ENCODE data around the gene TMEM150C. TPM values are rescaled to one million over a fixed set of nuclear protein-coding genes. Genes with fewer than 3 reads are reported as not detected.
A peak's percentile ranks its signal among the peaks of the same experiment; 100 is the strongest.

Gene TMEM150C
- total and polyA plus RNA-seq, 7 donors, result 1.2 to 25.7 (median 11.2) TPM

DNA sequence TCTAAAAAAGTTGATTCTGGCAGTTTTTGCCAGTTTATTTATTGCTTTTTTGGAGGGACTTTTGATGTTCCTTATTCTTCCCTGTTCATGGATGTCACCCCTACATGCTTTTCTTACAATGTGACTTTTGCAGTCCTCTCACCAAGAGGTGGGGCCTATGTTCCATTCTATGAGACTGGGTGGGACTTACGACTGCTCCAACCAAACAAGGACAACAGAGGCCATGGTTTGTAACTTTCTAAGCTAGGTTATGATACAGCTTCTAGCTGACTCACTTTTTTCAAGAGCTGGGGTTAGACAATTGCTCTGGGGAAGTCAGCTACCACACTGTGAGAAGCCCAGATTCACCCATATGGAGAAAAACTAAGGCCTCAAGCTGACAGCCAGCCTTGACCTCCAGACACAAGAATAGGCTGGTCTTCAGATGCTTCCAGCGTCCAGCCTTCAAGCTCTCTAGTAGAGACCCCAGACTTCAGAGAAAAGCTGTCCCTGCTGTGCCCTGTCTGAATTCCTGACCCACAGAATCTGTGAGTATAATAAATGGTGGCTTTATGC, 91.9 kb downstream of the TMEM150C start:
- H3K27ac ChIP-seq, result no peak overlapping the region
- no peaks in the 10 kb centered on the region for H3K9me3 ChIP-seq
- intact Hi-C loops (cut with DNase I), result loop anchor here (10.0 kb wide), 2 partner anchors 605 to 985 kb away; partner anchors contain the start of genes HELQ and MRPS18C
- TF ChIP-seq POLR2A (IDR thresholded peaks at IDR 0.05) (no peak), POLR2AphosphoS5 (IDR thresholded peaks at IDR 0.05) (no peak), EP300 (IDR thresholded peaks at IDR 0.05) (no peak)
- TF ChIP-seq, protein P1, sequence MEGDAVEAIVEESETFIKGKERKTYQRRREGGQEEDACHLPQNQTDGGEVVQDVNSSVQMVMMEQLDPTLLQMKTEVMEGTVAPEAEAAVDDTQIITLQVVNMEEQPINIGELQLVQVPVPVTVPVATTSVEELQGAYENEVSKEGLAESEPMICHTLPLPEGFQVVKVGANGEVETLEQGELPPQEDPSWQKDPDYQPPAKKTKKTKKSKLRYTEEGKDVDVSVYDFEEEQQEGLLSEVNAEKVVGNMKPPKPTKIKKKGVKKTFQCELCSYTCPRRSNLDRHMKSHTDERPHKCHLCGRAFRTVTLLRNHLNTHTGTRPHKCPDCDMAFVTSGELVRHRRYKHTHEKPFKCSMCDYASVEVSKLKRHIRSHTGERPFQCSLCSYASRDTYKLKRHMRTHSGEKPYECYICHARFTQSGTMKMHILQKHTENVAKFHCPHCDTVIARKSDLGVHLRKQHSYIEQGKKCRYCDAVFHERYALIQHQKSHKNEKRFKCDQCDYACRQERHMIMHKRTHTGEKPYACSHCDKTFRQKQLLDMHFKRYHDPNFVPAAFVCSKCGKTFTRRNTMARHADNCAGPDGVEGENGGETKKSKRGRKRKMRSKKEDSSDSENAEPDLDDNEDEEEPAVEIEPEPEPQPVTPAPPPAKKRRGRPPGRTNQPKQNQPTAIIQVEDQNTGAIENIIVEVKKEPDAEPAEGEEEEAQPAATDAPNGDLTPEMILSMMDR (IDR thresholded peaks at IDR 0.05), result no peak
- no peaks in the 10 kb centered on the region for H3K27me3 ChIP-seq
- WGBS, 2 donors, result 61 to 75% methylated on average over 2 of the region's 2 CpGs
- H3K4me3 ChIP-seq, result no peak overlapping the region
- no peak for DNase-seq
- H3K36me3 ChIP-seq, result no peaks in the 10 kb centered on the region
- no peaks in the 10 kb centered on the region for H3K4me1 ChIP-seq

DNA sequence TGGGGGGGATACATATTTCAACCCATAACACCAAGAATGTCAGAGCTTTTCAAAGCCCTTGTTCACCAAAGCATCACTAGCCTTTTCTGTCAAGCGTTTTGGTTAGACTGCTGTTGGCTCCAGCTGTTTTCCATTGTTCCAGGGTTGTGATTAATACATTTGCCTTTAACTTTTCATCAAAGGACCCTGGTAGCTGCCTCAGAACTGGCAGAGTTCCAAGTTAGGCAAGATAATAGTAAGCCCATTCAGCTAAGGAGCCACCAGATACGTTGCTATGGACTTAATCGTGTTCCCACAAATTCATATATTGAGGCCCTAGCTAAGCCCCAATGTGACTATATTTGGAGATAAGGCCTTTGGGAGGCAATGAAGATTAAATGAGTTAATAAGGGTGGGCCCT, 94.3 kb downstream of the TMEM150C start:
- TF ChIP-seq POLR2AphosphoS5 (IDR thresholded peaks at IDR 0.05) (no peak), EP300 (IDR thresholded peaks at IDR 0.05) (no peak), POLR2A (IDR thresholded peaks at IDR 0.05) (no peak)
- TF ChIP-seq, protein P1 (IDR thresholded peaks at IDR 0.05), result no peak
- Histone ChIP-seq H3K4me3 (no peak overlapping the region), H3K4me1 (peaks cover 0 to 7% (median 3%) of the 10 kb centered on the region in 4 donors), H3K36me3 (no peaks in the 10 kb centered on the region), H3K9me3 (no peaks in the 10 kb centered on the region), H3K27me3 (no peaks in the 10 kb centered on the region), H3K27ac (no peak overlapping the region)
- WGBS, 2 donors, result 58 to 60% methylated on average over 3 of the region's 3 CpGs
- intact Hi-C loops (cut with DNase I), result loop anchor here (10.0 kb wide), 2 partner anchors 607 to 987 kb away; partner anchors contain the start of genes HELQ and MRPS18C
- no peak for DNase-seq

DNA sequence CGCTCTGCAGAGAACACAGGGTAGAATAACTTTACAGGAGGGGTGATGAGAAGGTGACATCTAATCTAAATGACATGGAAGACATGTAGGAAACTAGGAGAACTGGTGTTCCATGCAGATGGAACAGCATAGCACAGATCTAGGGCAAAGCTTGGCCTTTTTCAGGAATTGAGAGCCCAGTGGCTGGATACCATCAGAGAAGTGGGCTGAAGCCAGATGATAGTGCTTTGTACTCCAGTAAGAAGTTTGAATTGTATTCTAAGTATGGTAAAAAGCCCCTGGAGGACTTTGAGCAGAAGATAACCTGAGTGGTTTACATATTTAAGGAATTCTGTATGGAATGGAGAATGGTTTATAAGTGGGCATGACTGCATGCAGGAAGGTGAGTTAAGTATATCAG, 98.6 kb downstream of the TMEM150C start:
- TF ChIP-seq, protein P1 (IDR thresholded peaks at IDR 0.05), result no peak
- TF ChIP-seq EP300 (IDR thresholded peaks at IDR 0.05) (no peak), POLR2A (IDR thresholded peaks at IDR 0.05) (no peak), POLR2AphosphoS5 (IDR thresholded peaks at IDR 0.05) (no peak)
- Histone ChIP-seq H3K27me3 (no peaks in the 10 kb centered on the region), H3K27ac (no peak overlapping the region), H3K4me1 (peaks cover 0 to 11% (median 3%) of the 10 kb centered on the region in 4 donors), H3K36me3 (peaks cover 0 to 25% (median 4%) of the 10 kb centered on the region in 4 donors), H3K9me3 (no peaks in the 10 kb centered on the region), H3K4me3 (no peak overlapping the region)
- intact Hi-C loops (cut with DNase I), result loop anchor here (1.0 to 10.0 kb wide), 7 partner anchors 336 to 992 kb away; partner anchors contain the start of genes COQ2, HELQ, MRPS18C and THAP9
- WGBS, 2 donors, result 92 to 95% methylated on average over 1 of the region's 1 CpG
- no peak for DNase-seq

DNA sequence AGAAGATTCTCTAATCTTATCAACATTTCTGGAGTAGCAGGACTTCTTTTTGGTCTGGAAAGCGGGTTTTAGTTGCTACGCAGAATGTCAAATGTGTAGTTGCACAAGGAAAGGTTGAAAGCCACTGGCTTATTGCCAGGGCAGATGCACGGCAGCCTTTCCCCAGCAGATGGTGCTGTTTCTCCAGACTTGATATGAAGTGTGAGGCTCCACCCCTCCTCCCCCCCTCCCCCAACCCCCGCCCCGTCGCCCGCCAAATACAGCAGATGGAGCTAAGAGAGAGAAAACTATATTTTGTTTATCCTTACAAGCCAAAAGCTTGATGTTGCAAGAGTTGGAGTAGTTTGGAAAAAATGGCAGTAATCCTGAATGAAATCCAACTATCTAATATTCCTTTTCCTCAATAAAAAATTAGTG, 99.4 kb downstream of the TMEM150C start:
- intact Hi-C loops (cut with DNase I), result loop anchor here (2.0 to 10.0 kb wide), 6 partner anchors 438 to 992 kb away; partner anchors contain the start of genes COQ2, HELQ, MRPS18C and THAP9
- H3K27me3 ChIP-seq, result no peaks in the 10 kb centered on the region
- H3K36me3 ChIP-seq, result peaks cover 3 to 33% (median 8%) of the 10 kb centered on the region in 4 donors
- no peaks in the 10 kb centered on the region for H3K9me3 ChIP-seq
- H3K4me1 ChIP-seq, result peaks cover 0 to 11% (median 3%) of the 10 kb centered on the region in 4 donors
- peak; percentile 95 for DNase-seq
- TF ChIP-seq POLR2A (IDR thresholded peaks at IDR 0.05), result no peak
- TF ChIP-seq EP300 (IDR thresholded peaks at IDR 0.05), result no peak
- peak in 3 of 4 donors; percentile 23 to 70 (median 66) for TF ChIP-seq POLR2AphosphoS5 (IDR thresholded peaks at IDR 0.05)
- TF ChIP-seq, protein P1 (IDR thresholded peaks at IDR 0.05), result peak in 3 of 4 experiments; percentile 41 to 89 (median 43)
- WGBS, 2 donors, result 9 to 16% methylated on average over 7 of the region's 7 CpGs
- H3K27ac ChIP-seq, result peak overlapping the region in 1 of 4 donors; percentile 26
- no peak overlapping the region for H3K4me3 ChIP-seq
